Glutamatergic neuron (in vitro differentiated cells): Measurements from ENCODE around the gene HDAC4. TPM values are rescaled to one million over a fixed set of nuclear protein-coding genes. Genes with fewer than 3 reads are reported as not detected.

ENCODE experiments used
- DNase-seq: peaks from one replicate; pipeline ENCODE4 v3.0.0; 2022
- H3K27ac Mint-ChIP-seq: one replicate; pipeline ENCODE4 v1.8.0; 2020; ENCODE audit warnings: mild to moderate bottlenecking, mixed read lengths, inconsistent platforms; ENCODE audit not compliant: unreplicated experiment
- H3K27me3 Mint-ChIP-seq: one replicate; pipeline ENCODE4 v1.8.0; 2020; ENCODE audit warnings: mild to moderate bottlenecking, moderate library complexity, mixed read lengths, inconsistent platforms; ENCODE audit not compliant: unreplicated experiment
- H3K36me3 Mint-ChIP-seq: one replicate; pipeline ENCODE4 v1.8.0; 2020; ENCODE audit warnings: mild to moderate bottlenecking, mixed read lengths, inconsistent platforms; ENCODE audit not compliant: unreplicated experiment
- H3K4me1 Mint-ChIP-seq: one replicate; pipeline ENCODE4 v1.8.0; 2020; ENCODE audit warnings: mild to moderate bottlenecking, low read depth, mixed read lengths, inconsistent platforms; ENCODE audit not compliant: unreplicated experiment
- H3K4me3 Mint-ChIP-seq: one replicate; pipeline ENCODE4 v1.8.0; 2020; ENCODE audit warnings: mild to moderate bottlenecking, mixed read lengths, inconsistent platforms; ENCODE audit not compliant: unreplicated experiment
- H3K9me3 Mint-ChIP-seq: one replicate; pipeline ENCODE4 v1.8.0; 2020; ENCODE audit warnings: mild to moderate bottlenecking, moderate library complexity, mixed read lengths, inconsistent platforms; ENCODE audit not compliant: unreplicated experiment
- CTCF ChIP-seq: fragments of 200-600 bp; sonication (generic); IDR thresholded peaks from one replicate; pipeline ENCODE4 v1.5.0; 2021; ENCODE audit not compliant: partially characterized antibody, unreplicated experiment
- total RNA-seq: library from RNA; stranded (reverse); fragmentation: NEBNext Ultra II Directional; extraction: Animal tissue kit (Norgen Biotek cat#: 25700); gene quantifications from one replicate; pipeline ENCODE4 v1.2.1, GENCODE V29; 2021; ENCODE audit not compliant: unreplicated experiment

The HDAC4 gene
- total RNA-seq, 1 donor from 2014 or later: 90.6 TPM

GRCh38 chr2:239264838-239265651 lies 135.8 kb downstream of the HDAC4 start:
- DNase-seq: no peak
- Mint-ChIP-seq H3K4me3 (peak overlapping the region; percentile 71), H3K27me3 (peaks cover 15% of the 10 kb centered on the region), H3K27ac (peak overlapping the region; percentile 66), H3K4me1 (peaks cover 50% of the 10 kb centered on the region), H3K9me3 (peaks cover 18% of the 10 kb centered on the region), H3K36me3 (no peaks in the 10 kb centered on the region)
- TF ChIP-seq CTCF: no peak

GRCh38 chr2:239264492-239264837 lies 136.4 kb downstream of the HDAC4 start:
- DNase-seq: peak; percentile 16
- Mint-ChIP-seq H3K36me3 (no peaks in the 10 kb centered on the region), H3K4me1 (peaks cover 49% of the 10 kb centered on the region), H3K27ac (peak overlapping the region; percentile 73), H3K9me3 (peaks cover 18% of the 10 kb centered on the region), H3K27me3 (peaks cover 15% of the 10 kb centered on the region), H3K4me3 (peak overlapping the region; percentile 58)
- no peak for TF ChIP-seq CTCF

GRCh38 chr2:239263669-239264491 lies 136.9 kb downstream of the HDAC4 start:
- TF ChIP-seq CTCF: no peak
- Mint-ChIP-seq H3K36me3 (no peaks in the 10 kb centered on the region), H3K27ac (peak overlapping the region; percentile 73), H3K4me3 (peak overlapping the region; percentile 58), H3K4me1 (peaks cover 46% of the 10 kb centered on the region), H3K27me3 (peaks cover 12% of the 10 kb centered on the region), H3K9me3 (peaks cover 17% of the 10 kb centered on the region)
- peak; percentile 47 for DNase-seq

GRCh38 chr2:239263231-239263630 lies 137.6 kb downstream of the HDAC4 start:
- Mint-ChIP-seq H3K27me3 (peaks cover 12% of the 10 kb centered on the region), H3K4me3 (peak overlapping the region; percentile 38), H3K36me3 (no peaks in the 10 kb centered on the region), H3K4me1 (peaks cover 45% of the 10 kb centered on the region), H3K9me3 (peaks cover 17% of the 10 kb centered on the region), H3K27ac (peak overlapping the region; percentile 68)
- DNase-seq: no peak
- no peak for TF ChIP-seq CTCF
